HepG2 (cell line): ENCODE measurements around the gene BPI. TPM values are rescaled to one million over a fixed set of nuclear protein-coding genes. Genes with fewer than 3 reads are reported as not detected.

Source experiments
- AKAP8 ChIP-seq: sonication (generic); formaldehyde crosslinking; IDR thresholded peaks from 2 replicates; pipeline ENCODE4 v1.5.1; 2020; ENCODE audit warnings: mild to moderate bottlenecking, missing genetic modification reagents
- ARID2 ChIP-seq: sonication (generic); formaldehyde crosslinking; IDR thresholded peaks from 2 replicates; pipeline ENCODE4 v1.8.1; 2022; ENCODE audit warnings: mild to moderate bottlenecking, missing genetic modification reagents, borderline replicate concordance
- BRD4 ChIP-seq: sonication (generic); formaldehyde crosslinking; IDR thresholded peaks from 2 replicates; pipeline ENCODE4 v1.4.0; 2020; ENCODE audit warnings: missing genetic modification reagents
- EZH2 ChIP-seq: conservative IDR thresholded peaks from 2 replicates; pipeline ENCODE4 v1.6.1; 2012; ENCODE audit warnings: mild to moderate bottlenecking, low read depth, low read length, moderate library complexity
- HHEX ChIP-seq: IDR thresholded peaks from 2 replicates; pipeline ENCODE4 v1.6.1; 2016; ENCODE audit warnings: control low read depth
- KAT2B ChIP-seq: fragments of 150-350 bp; IDR thresholded peaks from 2 replicates; pipeline ENCODE4 v1.6.1; 2014; ENCODE audit warnings: low read depth, low read length, borderline replicate concordance
- KLF11 ChIP-seq: IDR thresholded peaks from 2 replicates; pipeline ENCODE4 v1.6.1; 2016; ENCODE audit warnings: missing compliant biosample characterization
- MXD4 ChIP-seq: IDR thresholded peaks from 2 replicates; pipeline ENCODE4 v1.6.1; 2016; ENCODE audit warnings: mild to moderate bottlenecking, missing biosample characterization, missing genetic modification reagents
- NFE2L2 ChIP-seq: fragments of 150-350 bp; IDR thresholded peaks from 2 replicates; pipeline ENCODE4 v1.6.1; 2014; ENCODE audit warnings: low read length
- NR2F1 ChIP-seq, 2 experiments: fragments of 450-650 bp in 1 of 2; formaldehyde crosslinking in 1 of 2; IDR thresholded peaks; 2 replicates each; pipeline versions ENCODE4 v1.5.0 to v1.6.1; 2016 to 2020; ENCODE audit warnings: mild to moderate bottlenecking in 1 of 2, missing compliant biosample characterization in 1 of 2, missing genetic modification reagents in 1 of 2, moderate library complexity in 1 of 2
- ONECUT2 ChIP-seq: sonication (generic); formaldehyde crosslinking; IDR thresholded peaks from 2 replicates; pipeline ENCODE4 v1.4.0; 2020; ENCODE audit warnings: missing genetic modification reagents
- SALL1 ChIP-seq: sonication (generic); formaldehyde crosslinking; IDR thresholded peaks from 2 replicates; pipeline ENCODE4 v1.8.0; 2022; ENCODE audit warnings: mild to moderate bottlenecking, missing genetic modification reagents
- SOX5 ChIP-seq: IDR thresholded peaks from 2 replicates; pipeline ENCODE4 v1.6.1; 2016; ENCODE audit warnings: borderline replicate concordance
- SP140L ChIP-seq: sonication (generic); formaldehyde crosslinking; IDR thresholded peaks from 2 replicates; pipeline ENCODE4 v1.4.0; 2020; ENCODE audit warnings: missing genetic modification reagents, borderline replicate concordance
- SP5 ChIP-seq: IDR thresholded peaks from 2 replicates; pipeline ENCODE4 v1.6.1; 2016; ENCODE audit warnings: low read depth, borderline replicate concordance
- SRSF4 ChIP-seq: fragments of 200-400 bp; formaldehyde crosslinking; IDR thresholded peaks from one replicate; pipeline ENCODE4 v1.6.1; 2018; ENCODE audit warnings: mild to moderate bottlenecking, low read depth, low read length, moderate library complexity; ENCODE audit not compliant: poor library complexity, severe bottlenecking
- ZFX ChIP-seq: sonication (generic); formaldehyde crosslinking; IDR thresholded peaks from 2 replicates; pipeline ENCODE4 v1.4.0; 2020; ENCODE audit warnings: mild to moderate bottlenecking, low read depth, missing genetic modification reagents, moderate library complexity
- ZNF224 ChIP-seq: sonication (generic); formaldehyde crosslinking; IDR thresholded peaks from 2 replicates; pipeline ENCODE4 v1.5.0; 2020; ENCODE audit warnings: mild to moderate bottlenecking, missing genetic modification reagents
- ZNF256 ChIP-seq: sonication (generic); formaldehyde crosslinking; conservative IDR thresholded peaks from 2 replicates; pipeline ENCODE4 v1.4.0; 2020; ENCODE audit warnings: missing genetic modification reagents
- ZNF3 ChIP-seq: IDR thresholded peaks from 2 replicates; pipeline ENCODE4 v1.7.0; 2017; ENCODE audit warnings: inconsistent platforms
- ZNF430 ChIP-seq: sonication (generic); formaldehyde crosslinking; IDR thresholded peaks from 2 replicates; pipeline ENCODE4 v1.9.0; 2021; ENCODE audit warnings: mild to moderate bottlenecking, missing genetic modification reagents
- ZNF703 ChIP-seq: sonication (generic); formaldehyde crosslinking; IDR thresholded peaks from 2 replicates; pipeline ENCODE4 v1.5.1; 2020; ENCODE audit warnings: missing genetic modification reagents, mild to moderate bottlenecking, moderate library complexity, borderline replicate concordance
- ZNF839 ChIP-seq: sonication (generic); formaldehyde crosslinking; IDR thresholded peaks from 2 replicates; pipeline ENCODE4 v1.4.0; 2020; ENCODE audit warnings: missing genetic modification reagents, mild to moderate bottlenecking, borderline replicate concordance
- ZSCAN21 ChIP-seq: sonication (generic); formaldehyde crosslinking; IDR thresholded peaks from 2 replicates; pipeline ENCODE4 v1.8.0; 2022; ENCODE audit warnings: mild to moderate bottlenecking, missing genetic modification reagents, moderate library complexity, borderline replicate concordance
- polyA plus RNA-seq, 8 experiments: library from polyadenylated mRNA; depleted of rRNA in 3 of 8; stranded (reverse) in 7 of 8; unstranded in 1 of 8; fragments of >200 nt; fragmentation: Illumina TruSeq in 4 of 8; extraction: Trizol in 4 of 8; gene quantifications; 2 replicates each; pipeline versions ENCODE4 v1.2.1 to v1.2.3, GENCODE V29; 2011 to 2016; ENCODE audit warnings: low read depth in 4 of 8, missing spikeins in 1 of 8, mixed read lengths in 1 of 8; ENCODE audit not compliant: insufficient read depth in 1 of 8
- total RNA-seq, 5 experiments: library from RNA; depleted of rRNA; stranded (reverse); fragments of >200 nt; fragmentation: Illumina TruSeq; extraction: Trizol; gene quantifications; 2 replicates each; pipeline ENCODE4 v1.2.3, GENCODE V29; 2016; ENCODE audit warnings: low read depth in 1 of 5
- TF ChIP-seq, protein P1 (sequence below): sonication (generic); formaldehyde crosslinking; IDR thresholded peaks from 2 replicates; pipeline ENCODE4 v1.5.0; 2020; ENCODE audit warnings: missing genetic modification reagents, mild to moderate bottlenecking, borderline replicate concordance
- TF ChIP-seq, protein P2 (sequence below): sonication (generic); formaldehyde crosslinking; IDR thresholded peaks from 2 replicates; pipeline ENCODE4; 2020; ENCODE audit warnings: missing genetic modification reagents, mild to moderate bottlenecking, borderline replicate concordance
- TF ChIP-seq, protein P3 (sequence below): sonication (generic); formaldehyde crosslinking; IDR thresholded peaks from 2 replicates; pipeline ENCODE4 v1.8.0; 2022; ENCODE audit warnings: missing genetic modification reagents, mild to moderate bottlenecking, inconsistent platforms, borderline replicate concordance

The BPI gene
- total and polyA plus RNA-seq, 2 of the 13 experiments (the other 11 are each of a cell fraction or from before 2014, with no cell fraction given) = not detected

DNA sequence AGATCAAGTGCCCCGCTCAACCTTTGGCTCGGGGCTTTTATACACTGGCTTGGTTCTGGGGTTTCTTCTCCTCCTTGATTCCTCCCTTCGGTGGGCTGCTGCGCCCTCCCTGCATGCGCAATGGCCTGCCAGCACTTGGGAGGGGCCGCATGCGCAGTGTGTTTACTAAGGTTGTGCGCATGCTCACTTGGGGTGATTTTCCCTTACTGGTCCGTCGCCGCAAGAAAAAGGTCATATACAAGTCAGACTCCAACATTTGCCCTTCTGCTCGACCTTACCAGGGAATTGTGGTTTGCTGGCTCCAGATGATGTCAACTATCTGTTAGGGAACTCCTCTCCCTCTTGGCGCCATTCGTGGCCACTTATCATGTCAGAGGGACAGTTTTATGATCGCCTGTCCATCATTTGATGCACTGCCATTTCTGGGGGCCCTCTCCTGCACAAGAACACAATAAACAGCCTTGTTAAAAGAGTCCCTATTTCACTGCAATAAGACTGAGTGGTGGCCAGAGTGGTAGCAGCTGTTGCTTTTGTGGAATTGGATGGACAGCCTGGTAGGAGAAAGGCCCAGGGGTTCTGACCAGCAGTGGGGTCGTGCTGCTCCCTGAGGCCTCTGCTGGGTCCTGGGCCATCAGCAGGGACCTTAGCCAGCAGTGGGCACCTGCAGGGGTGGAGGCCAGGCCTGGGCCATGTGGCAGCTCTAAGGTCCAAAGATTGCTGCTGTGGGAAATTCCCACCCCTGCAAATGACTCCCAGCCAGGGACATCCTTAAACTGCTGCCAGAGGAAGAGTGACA, 39.6 kb downstream of the BPI start (continued):
- 0 out of 2 replicates have a peak, but pooled peaks have one; percentile 48 for TF ChIP-seq ZNF224 (CRISPR knock-in tag)
- no peak for TF ChIP-seq SRSF4
- TF ChIP-seq ZNF430 = no peak
- no peak for TF ChIP-seq KLF11
- 0 out of 2 replicates have a peak, but pooled peaks have one; percentile 36 for TF ChIP-seq SP140L (CRISPR knock-in tag)
- TF ChIP-seq, protein P1, sequence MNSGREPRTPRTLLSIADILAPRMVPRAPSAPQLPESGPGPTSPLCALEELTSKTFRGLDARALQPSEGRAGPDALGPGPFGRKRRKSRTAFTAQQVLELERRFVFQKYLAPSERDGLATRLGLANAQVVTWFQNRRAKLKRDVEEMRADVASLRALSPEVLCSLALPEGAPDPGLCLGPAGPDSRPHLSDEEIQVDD = 0 out of 2 replicates have a peak, but pooled peaks have one; percentile 63
- no peak for TF ChIP-seq MXD4 (CRISPR knock-in tag)
- no peak for TF ChIP-seq HHEX (CRISPR knock-in tag)
- no peak for TF ChIP-seq ZNF256 (CRISPR knock-in tag)
- TF ChIP-seq ZNF839 = peak; percentile 84; the same call in 1 of the 2 replicates
- TF ChIP-seq SALL1 (CRISPR knock-in tag) = peak; percentile 78
- TF ChIP-seq ZSCAN21 = peak; percentile 35; the same call in 1 of the 2 replicates
- TF ChIP-seq NR2F1 (CRISPR knock-in tag; IDR thresholded peaks at IDR 0.05) = peak in 1 of 2 experiments; percentile 60; a peak in 1 of 4 replicates
- TF ChIP-seq ZNF703 (CRISPR knock-in tag) = no peak
- peak; percentile 77; the same call in 1 of the 2 replicates for TF ChIP-seq AKAP8 (CRISPR knock-in tag)
- TF ChIP-seq ARID2 = no peak
- TF ChIP-seq EZH2 = no peak
- TF ChIP-seq ZFX (CRISPR knock-in tag) = peak; percentile 69
- TF ChIP-seq SP5 (CRISPR knock-in tag) = peak; percentile 71
- 0 out of 2 replicates have a peak, but pooled peaks have one; percentile 52 for TF ChIP-seq ZNF3 (CRISPR knock-in tag)
- TF ChIP-seq, protein P2, sequence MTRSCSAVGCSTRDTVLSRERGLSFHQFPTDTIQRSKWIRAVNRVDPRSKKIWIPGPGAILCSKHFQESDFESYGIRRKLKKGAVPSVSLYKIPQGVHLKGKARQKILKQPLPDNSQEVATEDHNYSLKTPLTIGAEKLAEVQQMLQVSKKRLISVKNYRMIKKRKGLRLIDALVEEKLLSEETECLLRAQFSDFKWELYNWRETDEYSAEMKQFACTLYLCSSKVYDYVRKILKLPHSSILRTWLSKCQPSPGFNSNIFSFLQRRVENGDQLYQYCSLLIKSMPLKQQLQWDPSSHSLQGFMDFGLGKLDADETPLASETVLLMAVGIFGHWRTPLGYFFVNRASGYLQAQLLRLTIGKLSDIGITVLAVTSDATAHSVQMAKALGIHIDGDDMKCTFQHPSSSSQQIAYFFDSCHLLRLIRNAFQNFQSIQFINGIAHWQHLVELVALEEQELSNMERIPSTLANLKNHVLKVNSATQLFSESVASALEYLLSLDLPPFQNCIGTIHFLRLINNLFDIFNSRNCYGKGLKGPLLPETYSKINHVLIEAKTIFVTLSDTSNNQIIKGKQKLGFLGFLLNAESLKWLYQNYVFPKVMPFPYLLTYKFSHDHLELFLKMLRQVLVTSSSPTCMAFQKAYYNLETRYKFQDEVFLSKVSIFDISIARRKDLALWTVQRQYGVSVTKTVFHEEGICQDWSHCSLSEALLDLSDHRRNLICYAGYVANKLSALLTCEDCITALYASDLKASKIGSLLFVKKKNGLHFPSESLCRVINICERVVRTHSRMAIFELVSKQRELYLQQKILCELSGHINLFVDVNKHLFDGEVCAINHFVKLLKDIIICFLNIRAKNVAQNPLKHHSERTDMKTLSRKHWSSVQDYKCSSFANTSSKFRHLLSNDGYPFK (CRISPR knock-in tag) = peak; percentile 87
- TF ChIP-seq, protein P3, sequence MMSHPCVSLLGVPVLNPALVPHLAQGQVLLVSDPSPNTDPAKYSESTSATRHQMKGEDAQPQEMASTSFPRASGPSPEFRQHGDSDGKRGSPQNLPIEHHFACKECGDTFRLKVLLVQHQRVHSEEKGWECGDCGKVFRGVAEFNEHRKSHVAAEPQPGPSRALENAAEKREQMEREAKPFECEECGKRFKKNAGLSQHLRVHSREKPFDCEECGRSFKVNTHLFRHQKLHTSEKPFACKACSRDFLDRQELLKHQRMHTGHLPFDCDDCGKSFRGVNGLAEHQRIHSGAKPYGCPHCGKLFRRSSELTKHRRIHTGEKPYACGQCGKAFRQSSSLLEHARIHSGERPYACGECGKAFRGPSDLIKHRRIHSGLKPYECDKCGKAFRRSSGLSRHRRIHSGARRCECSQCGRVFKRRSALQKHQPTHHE (CRISPR knock-in tag) = 0 out of 2 replicates have a peak, but pooled peaks have one; percentile 61
- no peak for TF ChIP-seq NFE2L2
- peak; percentile 40; the same call in 1 of the 2 replicates for TF ChIP-seq SOX5
- TF ChIP-seq KAT2B = no peak
- peak; percentile 73; the same call in 1 of the 2 replicates for TF ChIP-seq BRD4
- TF ChIP-seq ONECUT2 (CRISPR knock-in tag) = no peak
